Measurements from ENCODE around the gene PACRG.

DNA sequence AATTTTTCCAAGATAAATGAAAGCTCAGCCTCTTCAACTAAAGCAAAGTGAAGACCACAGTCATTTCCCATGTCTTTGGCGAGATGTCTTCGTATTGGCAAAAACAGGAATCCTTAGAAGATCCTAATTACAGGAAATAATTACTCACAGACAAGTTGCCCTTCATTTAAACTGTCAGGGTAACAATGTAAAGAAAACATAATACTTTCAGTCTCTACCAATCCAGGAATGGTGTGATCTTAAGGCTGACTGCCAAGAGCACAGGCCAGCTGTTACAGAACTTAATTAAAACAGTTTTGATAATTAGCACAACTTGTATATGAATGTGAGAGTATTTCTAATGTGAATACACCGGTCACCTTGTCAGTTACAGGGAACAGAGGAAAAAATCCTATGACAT is 292.2 kb downstream of the PACRG start:
- TF ChIP-seq GATA3 (IDR thresholded peaks at IDR 0.05; ENCODE audit: low read depth, low read length), result no peak
- no peak for TF ChIP-seq GATA2 (IDR thresholded peaks at IDR 0.05; ENCODE audit: low read depth, low read length)
